CD4-positive, alpha-beta T cell (primary cell): Measurements from ENCODE around the gene PRKCB. TPM values are rescaled to one million over a fixed set of nuclear protein-coding genes. Genes with fewer than 3 reads are reported as not detected.

Source experiments
- ATAC-seq: fragments of 200-7000 bp; cut with Tn5 transposase; one replicate; pipeline ENCODE4 v1.10.0; 2022; ENCODE audit warnings: mild to moderate bottlenecking; ENCODE audit not compliant: poor library complexity
- CTCF ChIA-PET: fragments of 350-600 bp; sonication (Branson Sonifier 250); formaldehyde crosslinking; loops from one replicate; lab custom pipeline; 2021; ENCODE audit warnings: antibody characterized with exemption, inconsistent platforms; lab: Charles Lee
- POLR2A ChIA-PET: fragments of 350-600 bp; sonication (Branson Sonifier 250); formaldehyde crosslinking; loops from one replicate; lab custom pipeline; 2021; ENCODE audit warnings: antibody characterized with exemption, inconsistent platforms; lab: Charles Lee
- DNase-seq, 14 experiments: peaks; one replicate each; pipeline ENCODE4 v3.0.0-alpha.2; 2013 to 2020; ENCODE audit warnings: mixed read lengths in 2 of 14
- H3K27ac ChIP-seq, 2 donors: one replicate each; pipeline versions ENCODE4 v1.5.1 to v1.7.0; 2013; ENCODE audit warnings: low read length in 2 of 2, low read depth in 1 of 2, mild to moderate bottlenecking in 1 of 2
- H3K27me3 ChIP-seq, 2 experiments: 1 replicate in 1 of 2; 2 replicates in 1 of 2; pipeline versions ENCODE4 v1.6.1 to v1.7.0; 2013; ENCODE audit warnings: low read length in 2 of 2, control low read depth in 1 of 2, mild to moderate bottlenecking in 1 of 2, moderate library complexity in 1 of 2; ENCODE audit not compliant: insufficient read depth in 2 of 2, control insufficient read depth in 1 of 2
- H3K36me3 ChIP-seq: one replicate; pipeline ENCODE4 v1.6.1; 2013; ENCODE audit warnings: low read length, control low read depth; ENCODE audit not compliant: insufficient read depth
- H3K4me1 ChIP-seq: one replicate; pipeline ENCODE4 v1.6.1; 2013; ENCODE audit warnings: low read length, control low read depth; ENCODE audit not compliant: insufficient read depth
- H3K4me3 ChIP-seq: one replicate; pipeline ENCODE4 v1.5.1; 2013; ENCODE audit warnings: mild to moderate bottlenecking, low read length, moderate library complexity
- H3K9me3 ChIP-seq, 2 experiments: 1 replicate in 1 of 2; 2 replicates in 1 of 2; pipeline versions ENCODE4 v1.6.1 to v1.7.0; 2013; ENCODE audit warnings: low read length in 2 of 2, mild to moderate bottlenecking in 2 of 2, control low read depth in 1 of 2, moderate library complexity in 1 of 2; ENCODE audit not compliant: control insufficient read depth in 1 of 2, insufficient read depth in 1 of 2
- H3K27ac Mint-ChIP-seq: one replicate; pipeline ENCODE4 v1.8.0; 2020; ENCODE audit warnings: mixed read lengths
- H3K27me3 Mint-ChIP-seq: one replicate; pipeline ENCODE4 v1.8.0; 2021; ENCODE audit warnings: mixed read lengths
- H3K36me3 Mint-ChIP-seq: one replicate; pipeline ENCODE4 v1.8.0; 2021; ENCODE audit warnings: low read depth, mixed read lengths
- H3K4me1 Mint-ChIP-seq: one replicate; pipeline ENCODE4 v1.8.0; 2021; ENCODE audit warnings: low read depth, mixed read lengths
- H3K4me3 Mint-ChIP-seq: one replicate; pipeline ENCODE4 v1.8.0; 2020; ENCODE audit warnings: mild to moderate bottlenecking, mixed read lengths
- H3K9me3 Mint-ChIP-seq: one replicate; pipeline ENCODE4 v1.8.0; 2020; ENCODE audit warnings: mixed read lengths
- intact Hi-C, 2 experiments: fragments of 100-400 bp; cut with DNase I in 1 of 2; cut with micrococcal nuclease in 1 of 2; formaldehyde crosslinking; loops; one replicate each; pipeline versions ENCODE4 v1.15.1 to v1.9.0; 2023 to 2025; cut with DNase I, micrococcal nuclease
- total RNA-seq, 174 experiments: library from RNA in 2 of 174; stranded (reverse) in 2 of 174; gene quantifications; one replicate each; pipeline ENCODE4 v1.2.3 and lab custom pipeline; 2021 to 2026
- TF ChIP-seq, protein P1 (sequence below): fragments of 200-600 bp; IDR thresholded peaks from one replicate; pipeline ENCODE4 v1.8.0; 2022; ENCODE audit warnings: antibody characterized with exemption, mild to moderate bottlenecking

The PRKCB gene
- total RNA-seq, 2 experiments from 2014 or later: 64.7 TPM

- CTCF ChIA-PET: no interaction called here
- Mint-ChIP-seq H3K27me3 (no peaks in the 10 kb centered on the region), H3K4me1 (no peaks in the 10 kb centered on the region), H3K9me3 (no peaks in the 10 kb centered on the region), H3K27ac (no peak overlapping the region), H3K4me3 (no peak overlapping the region), H3K36me3 (peaks cover 92% of the 10 kb centered on the region)
- H3K27me3 ChIP-seq: no peaks in the 10 kb centered on the region
- H3K9me3 ChIP-seq: no peaks in the 10 kb centered on the region
- H3K4me3 ChIP-seq: no peak overlapping the region
- TF ChIP-seq, protein P1, sequence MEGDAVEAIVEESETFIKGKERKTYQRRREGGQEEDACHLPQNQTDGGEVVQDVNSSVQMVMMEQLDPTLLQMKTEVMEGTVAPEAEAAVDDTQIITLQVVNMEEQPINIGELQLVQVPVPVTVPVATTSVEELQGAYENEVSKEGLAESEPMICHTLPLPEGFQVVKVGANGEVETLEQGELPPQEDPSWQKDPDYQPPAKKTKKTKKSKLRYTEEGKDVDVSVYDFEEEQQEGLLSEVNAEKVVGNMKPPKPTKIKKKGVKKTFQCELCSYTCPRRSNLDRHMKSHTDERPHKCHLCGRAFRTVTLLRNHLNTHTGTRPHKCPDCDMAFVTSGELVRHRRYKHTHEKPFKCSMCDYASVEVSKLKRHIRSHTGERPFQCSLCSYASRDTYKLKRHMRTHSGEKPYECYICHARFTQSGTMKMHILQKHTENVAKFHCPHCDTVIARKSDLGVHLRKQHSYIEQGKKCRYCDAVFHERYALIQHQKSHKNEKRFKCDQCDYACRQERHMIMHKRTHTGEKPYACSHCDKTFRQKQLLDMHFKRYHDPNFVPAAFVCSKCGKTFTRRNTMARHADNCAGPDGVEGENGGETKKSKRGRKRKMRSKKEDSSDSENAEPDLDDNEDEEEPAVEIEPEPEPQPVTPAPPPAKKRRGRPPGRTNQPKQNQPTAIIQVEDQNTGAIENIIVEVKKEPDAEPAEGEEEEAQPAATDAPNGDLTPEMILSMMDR: no peak
- ATAC-seq (no peak), DNase-seq (no peak)
- intact Hi-C loops: no loop called here
- peaks cover 35% of the 10 kb centered on the region for H3K36me3 ChIP-seq
- H3K4me1 ChIP-seq: no peaks in the 10 kb centered on the region
- POLR2A ChIA-PET: no interaction called here
- H3K27ac ChIP-seq: no peak overlapping the region
Measured at GRCh38 chr16:24206926-24207325, 371.1 kb downstream of the PRKCB start.

DNA sequence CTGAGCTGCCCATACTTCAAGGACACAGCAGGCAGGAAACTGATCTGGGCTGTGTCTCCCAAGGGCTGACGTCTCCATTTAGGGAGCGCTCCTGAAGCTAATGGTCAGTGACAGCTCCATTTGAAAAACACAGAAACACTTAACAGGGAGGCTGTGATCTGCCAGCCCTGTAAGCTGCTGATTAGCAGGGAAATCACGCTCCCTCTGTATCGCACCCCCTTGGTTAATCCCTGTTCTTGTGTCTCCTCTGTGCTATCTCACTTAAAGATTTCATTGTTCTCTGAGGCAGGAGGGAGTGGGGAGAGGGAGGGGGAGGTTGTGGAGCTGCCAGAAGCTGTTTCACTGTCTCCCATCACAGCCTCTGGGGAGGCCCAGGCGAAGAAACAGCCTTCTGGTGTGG lies 372.9 kb downstream of the PRKCB start:
- Histone ChIP-seq H3K27me3 (no peaks in the 10 kb centered on the region), H3K36me3 (peaks cover 36% of the 10 kb centered on the region), H3K27ac (no peak overlapping the region), H3K4me1 (no peaks in the 10 kb centered on the region), H3K4me3 (no peak overlapping the region), H3K9me3 (no peaks in the 10 kb centered on the region)
- ChIA-PET CTCF (no interaction called here), POLR2A (no interaction called here)
- Mint-ChIP-seq H3K9me3 (no peaks in the 10 kb centered on the region), H3K36me3 (peaks cover 89% of the 10 kb centered on the region), H3K4me1 (no peaks in the 10 kb centered on the region), H3K4me3 (no peak overlapping the region), H3K27me3 (no peaks in the 10 kb centered on the region), H3K27ac (no peak overlapping the region)
- intact Hi-C loops: no loop called here
- ATAC-seq (no peak), DNase-seq (no peak)
- TF ChIP-seq, protein P1: no peak

- Histone ChIP-seq H3K27ac (no peak overlapping the region), H3K36me3 (peaks cover 30% of the 10 kb centered on the region), H3K27me3 (no peaks in the 10 kb centered on the region), H3K9me3 (no peaks in the 10 kb centered on the region), H3K4me1 (no peaks in the 10 kb centered on the region), H3K4me3 (no peak overlapping the region)
- DNase-seq: no peak
- Mint-ChIP-seq H3K9me3 (no peaks in the 10 kb centered on the region), H3K36me3 (peaks cover 83% of the 10 kb centered on the region), H3K4me3 (no peak overlapping the region), H3K27ac (no peak overlapping the region), H3K4me1 (no peaks in the 10 kb centered on the region), H3K27me3 (no peaks in the 10 kb centered on the region)
- TF ChIP-seq, protein P1: no peak
- intact Hi-C loops: no loop called here
- CTCF ChIA-PET: no interaction called here
- POLR2A ChIA-PET: no interaction called here
- ATAC-seq: no peak
Measured at GRCh38 chr16:24214992-24215391, 379.2 kb downstream of the PRKCB start.
